ENCODE results near the gene ZNF593. TPM values are rescaled to one million over a fixed set of nuclear protein-coding genes. Genes with fewer than 3 reads are reported as not detected.

ZNF593 gene
- total and polyA plus RNA-seq, 4 experiments from 2014 or later = 10.7 to 32.9 (median 17.0) TPM

DNA sequence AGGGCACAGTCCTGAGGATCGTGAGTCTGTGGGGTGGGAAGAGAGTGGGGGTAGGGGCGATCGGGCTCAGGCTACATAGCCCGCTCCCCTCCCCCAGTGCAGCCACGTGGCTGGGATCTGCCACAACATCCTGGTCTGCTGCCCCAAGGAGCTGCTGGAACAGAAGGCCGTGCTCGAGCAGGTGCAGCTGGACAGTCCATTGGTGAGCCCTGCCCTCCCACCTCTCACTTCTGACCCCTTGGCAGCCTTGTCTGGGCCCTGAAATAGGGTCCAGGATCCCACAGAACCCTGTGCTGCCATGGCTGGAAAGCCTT is 12.6 kb downstream of the ZNF593 start:
- Histone ChIP-seq H3K4me3 (ENCODE audit: low read length in 2 of 2) (no peak overlapping the region), H3K4me1 (ENCODE audit: insufficient read depth, low read length) (no peaks in the 10 kb centered on the region), H3K27ac (ENCODE audit: low read depth, low read length) (no peak overlapping the region), H3K9me3 (ENCODE audit: control insufficient read depth in 1 of 2, low read length in 2 of 2) (no peaks in the 10 kb centered on the region), H3K36me3 (ENCODE audit: insufficient read depth, low read length) (no peaks in the 10 kb centered on the region), H3K27me3 (ENCODE audit: insufficient read depth, low read length) (no peaks in the 10 kb centered on the region)
- no peak overlapping the region for H3K27ac Mint-ChIP-seq
- intact Hi-C loops (cut with micrococcal nuclease) = no loop called here
- no peaks in the 10 kb centered on the region for H3K9me3 Mint-ChIP-seq
- H3K36me3 Mint-ChIP-seq = no peaks in the 10 kb centered on the region
- peaks cover 0 to 3% (median 0%) of the 10 kb centered on the region in 4 donors for H3K4me1 Mint-ChIP-seq
- no peaks in the 10 kb centered on the region for H3K27me3 Mint-ChIP-seq
- CTCF ChIA-PET (ENCODE audit: partially characterized antibody) = no interaction called here
- POLR2A ChIA-PET (ENCODE audit: partially characterized antibody) = no interaction called here
- no peak overlapping the region for H3K4me3 Mint-ChIP-seq
- DNase-seq = no peak

DNA sequence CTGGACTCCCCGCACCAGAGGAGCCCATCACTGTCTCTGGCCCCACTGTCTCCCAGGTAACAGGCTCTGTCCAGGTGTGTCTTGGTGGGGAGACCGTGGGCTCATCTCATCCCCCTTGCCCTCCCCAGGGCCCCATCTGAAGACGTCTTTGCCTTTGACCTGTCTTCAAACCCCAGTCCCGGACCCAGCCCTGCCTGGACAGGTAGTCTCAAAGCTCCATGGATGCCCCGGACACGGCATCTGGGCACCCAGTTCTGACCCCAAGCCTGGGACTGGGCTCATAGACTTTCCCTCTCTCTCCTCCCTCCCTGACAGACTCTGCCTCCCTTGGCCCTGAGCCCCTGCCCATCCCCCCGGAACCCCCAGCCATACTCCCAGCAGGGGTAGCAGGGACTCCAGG is 14.4 kb downstream of the ZNF593 start:
- Mint-ChIP-seq H3K4me3 (no peak overlapping the region), H3K4me1 (peaks cover 0 to 1% (median 0%) of the 10 kb centered on the region in 4 donors), H3K9me3 (no peaks in the 10 kb centered on the region), H3K27ac (no peak overlapping the region), H3K36me3 (no peaks in the 10 kb centered on the region), H3K27me3 (no peaks in the 10 kb centered on the region)
- ChIA-PET CTCF (ENCODE audit: partially characterized antibody) (interaction anchor here (1.6 kb wide), 1 partner anchor 50 kb away, joined by 5 read pairs; the partner anchor contains the start of gene CEP85), POLR2A (ENCODE audit: partially characterized antibody) (no interaction called here)
- H3K27ac ChIP-seq (ENCODE audit: low read depth, low read length) = no peak overlapping the region
- no peaks in the 10 kb centered on the region for H3K4me1 ChIP-seq (ENCODE audit: insufficient read depth, low read length)
- DNase-seq = no peak
- H3K27me3 ChIP-seq (ENCODE audit: insufficient read depth, low read length) = no peaks in the 10 kb centered on the region
- no peaks in the 10 kb centered on the region for H3K36me3 ChIP-seq (ENCODE audit: insufficient read depth, low read length)
- no peaks in the 10 kb centered on the region for H3K9me3 ChIP-seq (ENCODE audit: control insufficient read depth in 1 of 2, low read length in 2 of 2)
- H3K4me3 ChIP-seq (ENCODE audit: low read length in 2 of 2) = no peak overlapping the region
- intact Hi-C loops (cut with micrococcal nuclease) = no loop called here

DNA sequence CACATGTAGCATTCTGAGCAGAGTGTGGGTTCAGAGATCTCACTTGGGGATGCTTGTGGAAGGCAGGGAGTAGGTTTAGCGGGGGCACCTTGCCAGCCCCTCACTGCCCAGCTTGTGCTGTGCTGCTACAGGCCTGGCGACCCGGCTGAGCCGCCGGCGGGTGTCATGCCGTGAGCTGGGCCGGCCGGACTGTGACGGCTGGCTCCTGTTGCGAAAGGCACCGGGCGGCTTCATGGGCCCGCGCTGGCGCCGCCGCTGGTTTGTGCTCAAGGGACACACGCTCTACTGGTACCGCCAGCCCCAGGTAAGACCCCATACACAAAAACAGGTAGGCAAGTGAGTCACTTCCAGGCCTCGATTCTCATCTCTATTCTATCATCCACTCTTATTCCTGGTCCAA is 15.2 kb downstream of the ZNF593 start:
- intact Hi-C loops (cut with micrococcal nuclease) = no loop called here
- H3K27me3 Mint-ChIP-seq = no peaks in the 10 kb centered on the region
- POLR2A ChIA-PET (ENCODE audit: partially characterized antibody) = no interaction called here

DNA sequence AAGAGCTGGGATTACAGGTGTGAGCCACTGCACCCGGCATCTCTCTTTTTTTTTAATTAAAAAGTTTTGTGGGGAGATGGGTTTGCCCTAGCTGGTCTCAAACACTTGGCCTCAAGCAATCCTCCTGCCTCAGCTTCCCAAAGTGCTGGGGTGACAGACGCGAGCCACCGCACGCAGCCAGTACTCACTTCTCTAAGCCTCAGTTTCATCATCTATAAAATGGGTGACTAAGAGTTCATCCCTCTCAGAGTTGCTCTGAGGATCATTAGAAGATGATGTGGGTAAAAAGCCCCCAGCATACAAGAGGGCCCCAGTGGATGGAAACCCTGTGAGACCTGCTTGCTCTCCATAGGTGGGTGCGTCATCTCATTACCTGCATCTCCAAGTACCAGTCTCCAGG is 18.2 kb downstream of the ZNF593 start:
- no peak for DNase-seq
- Mint-ChIP-seq H3K4me3 (no peak overlapping the region), H3K27me3 (no peaks in the 10 kb centered on the region), H3K36me3 (no peaks in the 10 kb centered on the region), H3K27ac (no peak overlapping the region), H3K4me1 (peaks cover 6 to 18% (median 11%) of the 10 kb centered on the region in 4 donors), H3K9me3 (peaks cover 0 to 1% (median 0%) of the 10 kb centered on the region in 8 donors)
- CTCF ChIA-PET (ENCODE audit: partially characterized antibody) = interaction anchor here (1.5 to 4.6 kb wide), 3 partner anchors 18 to 229 kb away, joined by 4 to 37 read pairs (median 5); partner anchors contain the start of genes C1orf232, CEP85 and ZNF593
- Histone ChIP-seq H3K27me3 (ENCODE audit: insufficient read depth, low read length) (no peaks in the 10 kb centered on the region), H3K27ac (ENCODE audit: low read depth, low read length) (no peak overlapping the region), H3K36me3 (ENCODE audit: insufficient read depth, low read length) (no peaks in the 10 kb centered on the region), H3K4me3 (ENCODE audit: low read length in 2 of 2) (no peak overlapping the region), H3K9me3 (ENCODE audit: control insufficient read depth in 1 of 2, low read length in 2 of 2) (no peaks in the 10 kb centered on the region), H3K4me1 (ENCODE audit: insufficient read depth, low read length) (peaks cover 7% of the 10 kb centered on the region)
- intact Hi-C loops (cut with micrococcal nuclease) = no loop called here
- POLR2A ChIA-PET (ENCODE audit: partially characterized antibody) = interaction anchor here (1.1 kb wide), 1 partner anchor 10 kb away, joined by 3 read pairs; the partner anchor contains the start of gene CNKSR1

More for the DNA sequence above, 15.2 kb downstream of the ZNF593 start:
- CTCF ChIA-PET (ENCODE audit: partially characterized antibody) = interaction anchor here (1.6 kb wide), 1 partner anchor 49 kb away, joined by 5 read pairs; the partner anchor contains the start of gene CEP85
- no peak overlapping the region for H3K4me3 ChIP-seq (ENCODE audit: low read length in 2 of 2)
- H3K27me3 ChIP-seq (ENCODE audit: insufficient read depth, low read length) = no peaks in the 10 kb centered on the region
- Mint-ChIP-seq H3K27ac (no peak overlapping the region), H3K4me1 (no peaks in the 10 kb centered on the region), H3K9me3 (no peaks in the 10 kb centered on the region), H3K4me3 (no peak overlapping the region), H3K36me3 (no peaks in the 10 kb centered on the region)
- no peak for DNase-seq
- no peak overlapping the region for H3K27ac ChIP-seq (ENCODE audit: low read depth, low read length)
- no peaks in the 10 kb centered on the region for H3K9me3 ChIP-seq (ENCODE audit: control insufficient read depth in 1 of 2, low read length in 2 of 2)
- H3K36me3 ChIP-seq (ENCODE audit: insufficient read depth, low read length) = no peaks in the 10 kb centered on the region
- H3K4me1 ChIP-seq (ENCODE audit: insufficient read depth, low read length) = no peaks in the 10 kb centered on the region

DNA sequence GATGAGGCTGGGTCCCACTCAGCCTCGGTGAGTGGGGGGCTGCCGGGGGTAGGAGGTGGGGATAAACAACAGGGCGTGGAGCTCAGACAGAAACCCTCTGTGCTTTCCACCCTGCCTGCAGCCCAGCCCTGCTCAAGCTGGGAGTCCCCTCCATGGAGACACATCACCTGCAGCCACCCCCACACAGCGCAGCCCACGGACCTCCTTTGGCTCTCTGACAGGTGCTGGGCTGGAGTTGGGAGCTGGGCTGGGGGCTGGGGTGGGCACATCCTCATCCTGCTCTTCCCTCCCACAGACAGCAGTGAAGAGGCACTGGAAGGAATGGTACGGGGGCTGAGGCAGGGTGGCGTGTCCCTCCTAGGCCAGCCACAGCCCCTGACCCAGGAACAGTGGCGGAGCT is 18.8 kb downstream of the ZNF593 start:
- no peaks in the 10 kb centered on the region for H3K9me3 ChIP-seq (ENCODE audit: control insufficient read depth in 1 of 2, low read length in 2 of 2)
- H3K4me3 ChIP-seq (ENCODE audit: low read length in 2 of 2) = no peak overlapping the region
- peaks cover 7% of the 10 kb centered on the region for H3K4me1 ChIP-seq (ENCODE audit: insufficient read depth, low read length)
- no peaks in the 10 kb centered on the region for H3K27me3 ChIP-seq (ENCODE audit: insufficient read depth, low read length)
- CTCF ChIA-PET (ENCODE audit: partially characterized antibody) = interaction anchor here (4.6 kb wide), 1 partner anchor 46 kb away, joined by 37 read pairs; the partner anchor contains the start of gene CEP85
- DNase-seq = no peak
- H3K4me1 Mint-ChIP-seq = peaks cover 6 to 24% (median 12%) of the 10 kb centered on the region in 4 donors
- H3K27ac Mint-ChIP-seq = no peak overlapping the region
- H3K36me3 ChIP-seq (ENCODE audit: insufficient read depth, low read length) = no peaks in the 10 kb centered on the region
- H3K4me3 Mint-ChIP-seq = no peak overlapping the region
- no peaks in the 10 kb centered on the region for H3K27me3 Mint-ChIP-seq
- H3K9me3 Mint-ChIP-seq = peaks cover 0 to 1% (median 0%) of the 10 kb centered on the region in 8 donors
- POLR2A ChIA-PET (ENCODE audit: partially characterized antibody) = no interaction called here
- no peaks in the 10 kb centered on the region for H3K36me3 Mint-ChIP-seq
- intact Hi-C loops (cut with micrococcal nuclease) = no loop called here
- H3K27ac ChIP-seq (ENCODE audit: low read depth, low read length) = no peak overlapping the region

DNA sequence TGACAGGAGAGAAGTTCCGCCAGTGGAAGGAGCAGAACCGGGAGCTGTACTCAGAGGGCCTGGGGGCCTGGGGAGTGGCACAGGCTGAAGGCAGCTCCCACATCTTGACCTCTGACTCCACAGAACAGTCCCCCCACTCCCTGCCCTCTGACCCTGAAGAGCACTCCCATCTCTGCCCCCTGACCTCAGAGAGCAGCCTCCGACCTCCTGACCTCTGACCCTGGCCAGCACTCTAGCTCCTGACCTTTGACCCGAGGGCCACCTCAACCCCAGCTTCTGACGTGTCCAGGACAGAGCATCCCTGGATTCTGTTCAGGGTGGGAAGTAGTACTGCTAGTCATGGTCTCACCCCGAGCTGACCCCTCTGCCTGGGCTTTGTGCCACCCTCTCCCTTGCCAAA is 19.6 kb downstream of the ZNF593 start:
- no peak overlapping the region for H3K4me3 Mint-ChIP-seq
- Histone ChIP-seq H3K27ac (ENCODE audit: low read depth, low read length) (no peak overlapping the region), H3K9me3 (ENCODE audit: control insufficient read depth in 1 of 2, low read length in 2 of 2) (no peaks in the 10 kb centered on the region), H3K36me3 (ENCODE audit: insufficient read depth, low read length) (no peaks in the 10 kb centered on the region), H3K4me1 (ENCODE audit: insufficient read depth, low read length) (peaks cover 7% of the 10 kb centered on the region), H3K27me3 (ENCODE audit: insufficient read depth, low read length) (no peaks in the 10 kb centered on the region), H3K4me3 (ENCODE audit: low read length in 2 of 2) (no peak overlapping the region)
- no peak for DNase-seq
- peak overlapping the region in 2 of 7 donors; percentile 43 to 88 for H3K27ac Mint-ChIP-seq
- peaks cover 6 to 30% (median 14%) of the 10 kb centered on the region in 4 donors for H3K4me1 Mint-ChIP-seq
- intact Hi-C loops (cut with micrococcal nuclease) = no loop called here
- ChIA-PET POLR2A (ENCODE audit: partially characterized antibody) (interaction anchor here (0.8 kb wide), 1 partner anchor 45 kb away, joined by 3 read pairs; the partner anchor contains the start of gene CEP85), CTCF (ENCODE audit: partially characterized antibody) (interaction anchor here (1.0 to 4.6 kb wide), 3 partner anchors 20 to 45 kb away, joined by 4 to 37 read pairs (median 6); partner anchors contain the start of genes CEP85 and ZNF593)
- H3K9me3 Mint-ChIP-seq = peaks cover 0 to 1% (median 0%) of the 10 kb centered on the region in 8 donors
- no peaks in the 10 kb centered on the region for H3K36me3 Mint-ChIP-seq
- H3K27me3 Mint-ChIP-seq = no peaks in the 10 kb centered on the region

DNA sequence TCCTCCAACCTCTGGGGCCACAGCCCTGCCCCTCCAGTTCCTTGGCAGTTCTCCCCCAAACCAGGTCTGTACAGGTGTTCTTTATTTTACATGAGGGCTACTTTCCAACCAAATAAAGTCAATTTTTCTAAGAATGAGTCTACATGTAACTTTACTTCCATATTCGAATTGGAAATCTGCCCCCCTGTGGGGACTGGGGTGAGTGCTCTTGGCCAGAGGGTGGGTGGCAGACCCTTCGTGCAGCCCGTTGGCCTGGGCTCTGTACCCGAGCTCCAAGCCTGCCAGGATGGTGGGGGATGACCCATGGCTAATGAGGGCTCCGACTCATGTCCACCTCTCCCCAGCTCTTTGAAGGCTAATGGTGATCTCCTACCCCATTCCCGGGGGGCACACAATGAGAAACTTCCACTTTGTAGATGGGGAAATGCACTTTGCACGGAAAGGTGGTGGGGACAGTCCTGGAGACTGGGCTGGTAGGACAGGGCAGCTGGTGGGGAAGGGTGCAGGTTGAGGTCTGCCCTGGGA is 20.1 kb downstream of the ZNF593 start:
- no peak overlapping the region for H3K4me3 Mint-ChIP-seq
- H3K36me3 Mint-ChIP-seq = no peaks in the 10 kb centered on the region
- peak overlapping the region in 2 of 7 donors; percentile 36 to 88 for H3K27ac Mint-ChIP-seq
- H3K4me1 ChIP-seq (ENCODE audit: insufficient read depth, low read length) = peaks cover 7% of the 10 kb centered on the region
- no peaks in the 10 kb centered on the region for H3K27me3 Mint-ChIP-seq
- CTCF ChIA-PET (ENCODE audit: partially characterized antibody) = interaction anchor here (1.0 to 4.6 kb wide), 5 partner anchors 10 to 44 kb away, joined by 3 to 37 read pairs (median 6); partner anchors contain the start of genes CEP85 and ZNF593
- H3K27me3 ChIP-seq (ENCODE audit: insufficient read depth, low read length) = no peaks in the 10 kb centered on the region
- no peak for DNase-seq
- H3K4me1 Mint-ChIP-seq = peaks cover 6 to 30% (median 14%) of the 10 kb centered on the region in 4 donors
- H3K9me3 Mint-ChIP-seq = peaks cover 0 to 1% (median 0%) of the 10 kb centered on the region in 8 donors
- no peaks in the 10 kb centered on the region for H3K9me3 ChIP-seq (ENCODE audit: control insufficient read depth in 1 of 2, low read length in 2 of 2)
- H3K27ac ChIP-seq (ENCODE audit: low read depth, low read length) = no peak overlapping the region
- H3K4me3 ChIP-seq (ENCODE audit: low read length in 2 of 2) = no peak overlapping the region
- intact Hi-C loops (cut with micrococcal nuclease) = loop anchor here (1.0 kb wide), 1 partner anchor 44 kb away; the partner anchor contains the start of gene CEP85
- POLR2A ChIA-PET (ENCODE audit: partially characterized antibody) = interaction anchor here (0.8 kb wide), 1 partner anchor 44 kb away, joined by 3 read pairs; the partner anchor contains the start of gene CEP85
- H3K36me3 ChIP-seq (ENCODE audit: insufficient read depth, low read length) = no peaks in the 10 kb centered on the region
